Fibroblast of skin of right quadriceps (primary cell): ENCODE measurements around the gene CPVL.

Experiments
- DNase-seq: peaks from one replicate; pipeline ENCODE4 v3.0.0-alpha.2; 2013

Gene CPVL

DNA sequence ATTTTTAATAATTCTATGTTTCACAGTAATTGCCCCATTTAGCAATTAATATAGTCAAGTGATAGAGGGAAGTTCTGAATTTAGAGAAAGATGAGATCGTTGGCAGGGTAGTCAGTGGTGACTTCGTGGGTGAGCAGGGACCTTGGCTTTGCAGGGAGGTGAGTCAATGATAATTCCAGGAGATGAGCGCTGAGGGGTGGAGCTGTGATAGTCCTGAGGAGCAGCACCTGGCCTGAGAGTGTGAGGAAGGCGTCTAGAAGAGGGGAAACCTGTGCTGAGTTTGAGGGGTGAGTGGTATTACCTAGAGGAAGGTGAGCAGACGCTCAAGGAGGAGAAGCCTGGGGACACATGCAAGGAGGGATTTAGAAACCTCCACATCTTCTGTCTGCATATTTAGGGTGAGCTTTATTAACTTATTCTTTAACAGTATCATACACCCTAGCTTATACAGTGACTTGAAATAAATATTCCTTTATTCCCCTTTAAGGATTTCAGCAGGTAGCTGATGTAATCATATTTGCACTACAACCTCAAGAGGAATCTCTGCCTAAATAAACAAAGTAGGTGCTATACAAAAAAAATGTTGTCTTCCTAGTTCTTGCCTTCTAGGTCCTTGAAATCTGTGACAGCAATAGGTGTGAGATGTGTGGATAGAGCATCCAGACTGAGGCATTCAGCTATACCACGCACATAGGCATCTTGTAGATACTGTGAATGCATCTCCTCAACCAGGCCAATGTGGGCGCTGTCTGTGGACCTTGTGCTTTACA is 186.1 kb downstream of the CPVL start:
- no peak for DNase-seq

DNA sequence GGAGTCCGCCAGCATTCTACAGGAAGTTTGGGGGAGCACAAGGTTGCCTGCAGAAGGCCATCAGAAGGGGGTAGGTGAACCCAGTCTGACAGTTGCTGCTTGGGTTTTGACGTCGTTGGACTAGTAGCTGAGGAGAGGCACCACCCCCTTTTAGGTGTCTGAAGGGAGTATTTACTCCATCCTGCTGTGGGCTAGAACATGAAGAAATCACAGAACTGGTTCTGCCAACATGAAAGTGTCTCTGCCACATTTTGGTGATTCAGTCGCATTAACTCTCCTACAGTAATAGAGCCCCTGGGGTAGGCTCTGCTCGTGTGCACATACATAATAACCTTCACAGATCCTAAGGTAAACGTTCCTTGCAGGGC is 187.4 kb downstream of the CPVL start:
- no peak for DNase-seq

DNA sequence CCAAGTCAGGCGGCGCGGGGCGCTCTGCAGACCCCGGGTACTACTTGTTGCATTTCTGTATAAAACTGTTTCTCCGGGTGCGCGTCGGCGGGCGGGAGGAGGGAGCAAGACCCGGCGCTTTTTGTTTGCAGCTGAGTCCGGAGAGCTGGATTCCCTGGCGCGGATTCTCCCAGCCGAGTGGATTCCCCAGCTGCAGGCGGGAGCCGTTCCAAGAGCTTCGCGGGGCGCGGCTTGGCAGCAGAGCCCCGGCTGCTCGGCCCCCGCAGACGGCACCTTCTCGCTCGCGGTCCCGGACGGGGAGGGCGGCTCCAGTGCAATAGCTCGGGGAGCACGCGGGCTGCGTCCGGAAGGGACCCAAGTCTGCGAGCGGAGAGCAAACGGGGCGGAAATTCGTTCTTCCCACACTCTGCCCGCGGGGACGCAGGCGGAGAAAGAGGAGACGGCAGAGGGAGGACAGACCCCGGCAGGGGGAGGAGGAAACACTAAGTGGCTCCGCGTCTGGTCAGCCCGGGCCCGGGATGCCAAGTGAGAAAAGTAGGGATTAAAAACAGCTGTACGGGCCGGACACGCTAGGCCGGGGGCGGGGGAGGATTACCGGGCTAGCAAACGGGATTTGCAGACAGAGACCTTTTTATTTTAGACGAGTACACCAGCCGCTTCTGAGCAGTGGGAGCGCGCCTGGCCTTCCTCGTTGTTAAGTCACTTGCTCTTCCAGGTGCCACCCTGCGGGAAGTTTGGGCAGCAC is 187.9 kb downstream of the CPVL start, which contains the start of gene TRIL:
Gene TRIL (minus strand): TSS at position 96 of the 745 bp plus-strand sequence. CDS start 284 bp downstream, outside the sequence.
- peak; percentile 71 for DNase-seq

DNA sequence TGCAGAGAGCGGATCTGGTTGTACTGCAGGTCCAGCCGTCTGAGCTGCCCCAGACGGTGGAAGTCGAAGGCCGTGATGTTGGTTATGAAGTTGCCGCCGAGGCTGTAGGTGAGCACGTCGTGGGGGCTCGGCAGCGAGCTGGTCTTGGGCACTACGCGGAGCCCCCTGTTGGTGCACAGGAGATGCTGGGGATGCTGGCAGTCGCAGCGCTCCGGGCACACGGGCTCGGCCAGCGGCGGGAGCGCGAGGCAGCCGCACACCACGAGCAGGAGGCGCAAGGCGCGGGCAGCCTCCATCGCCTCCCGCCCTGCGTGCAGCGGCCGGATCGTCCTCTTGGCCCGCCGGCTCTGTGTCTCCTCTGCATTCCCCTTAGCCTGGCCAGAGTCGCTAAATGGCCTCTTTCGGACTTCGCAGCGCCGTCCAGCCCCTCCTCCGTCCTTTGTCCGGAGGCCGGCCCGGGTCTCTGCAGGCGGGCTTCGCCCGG is 188.5 kb downstream of the CPVL start:
- no peak for DNase-seq

DNA sequence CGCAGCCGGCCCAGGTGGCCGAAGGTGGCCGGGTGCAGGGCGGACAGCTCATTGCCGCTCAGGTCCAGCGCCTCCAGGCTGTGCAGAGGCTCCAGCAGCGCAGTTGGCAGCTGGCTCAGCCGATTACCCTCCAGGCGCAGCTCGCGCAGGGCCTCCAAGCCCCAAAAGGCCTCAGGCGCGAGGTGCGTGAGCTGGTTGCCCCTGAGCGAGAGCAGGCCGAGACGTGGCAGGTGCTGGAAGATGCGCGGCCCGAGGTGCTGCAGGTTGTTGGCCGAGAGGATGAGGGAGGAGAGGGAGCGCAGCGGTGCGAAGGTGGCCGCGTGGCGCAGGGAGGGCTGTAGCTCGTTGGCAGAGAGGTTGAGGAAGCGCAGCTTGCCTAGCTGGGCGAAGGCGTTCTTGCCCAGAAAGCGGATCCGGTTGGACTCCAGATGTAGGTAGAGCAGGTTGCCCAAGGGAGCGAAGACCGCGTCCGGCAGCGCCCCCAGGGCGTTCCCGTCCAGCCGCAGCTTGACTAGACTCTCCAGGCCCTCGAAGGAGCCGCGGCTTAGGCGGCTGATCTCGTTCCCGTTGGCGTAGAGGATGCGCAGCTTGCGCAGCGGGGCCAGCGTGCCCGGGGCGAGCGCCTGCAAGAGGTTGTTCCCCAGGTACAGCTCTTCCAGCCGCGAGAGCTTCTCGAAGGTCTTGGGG is 189.1 kb downstream of the CPVL start:
- DNase-seq = peak; percentile 20

DNA sequence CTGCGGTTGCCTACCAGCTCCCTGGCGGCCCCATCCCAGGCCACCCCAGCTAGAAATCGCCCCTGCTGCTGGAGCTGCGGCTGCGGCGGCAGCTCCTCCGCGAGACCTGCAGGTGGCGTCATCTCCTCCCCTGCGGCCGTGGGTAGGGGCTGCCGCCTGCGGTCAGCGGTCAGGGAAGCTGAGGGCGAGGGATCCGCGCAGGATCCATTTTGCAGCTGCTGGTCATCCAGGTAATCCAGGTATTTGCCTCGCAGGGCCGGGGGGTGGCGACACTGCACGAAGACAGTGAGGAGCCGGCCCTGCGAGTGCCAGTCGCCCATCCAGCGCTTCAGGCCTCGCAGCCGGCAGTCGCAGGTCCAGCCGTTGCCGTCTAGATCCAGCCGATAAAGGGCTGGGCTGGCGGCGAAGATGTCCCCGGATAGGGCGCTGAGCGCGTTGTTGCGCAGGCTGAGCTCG is 189.7 kb downstream of the CPVL start:
- peak; percentile 52 for DNase-seq

DNA sequence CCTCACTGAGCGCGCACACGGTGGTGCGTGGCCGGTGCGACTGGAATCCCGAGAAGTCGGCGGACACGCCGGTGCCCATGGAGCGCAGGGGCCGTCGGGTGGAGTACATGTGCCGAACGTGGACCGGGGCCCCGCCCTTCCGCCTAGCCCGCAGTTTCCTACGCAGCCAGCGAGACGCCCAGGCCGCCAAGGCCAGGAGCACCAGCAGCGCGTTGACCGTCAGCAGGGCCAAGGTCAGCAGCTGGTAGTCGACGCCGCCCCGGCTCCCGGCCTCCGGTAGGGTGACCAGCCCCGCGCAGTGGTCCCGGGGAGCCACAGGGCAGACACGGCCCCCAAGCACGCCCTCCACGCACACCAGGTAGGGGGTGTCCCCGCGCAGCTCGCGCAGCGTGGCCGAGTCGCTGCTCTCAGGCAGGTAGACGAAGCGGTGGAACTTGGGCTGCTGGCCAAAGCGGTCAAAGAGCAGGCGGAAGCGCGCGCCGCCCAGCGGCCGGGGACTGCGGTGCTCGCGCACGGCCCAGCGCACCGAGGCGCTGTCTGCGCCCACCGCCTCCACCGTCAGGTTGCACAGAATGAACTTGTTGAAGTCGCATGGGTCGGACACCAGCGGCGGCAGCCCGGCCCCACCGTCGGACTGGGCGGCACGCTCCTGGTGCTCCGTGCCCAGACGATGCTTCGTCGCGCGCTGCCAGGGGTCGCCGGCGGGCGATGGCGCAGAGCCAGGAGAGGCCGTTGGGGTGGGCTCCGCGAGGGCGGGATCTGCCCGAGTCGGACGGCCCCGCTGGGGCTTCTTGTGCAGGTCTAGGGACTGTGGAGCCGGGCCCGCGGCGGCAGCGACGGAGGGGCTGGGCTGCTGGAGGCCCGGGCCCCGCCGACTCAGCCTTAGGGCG is 190.4 kb downstream of the CPVL start:
- peak; percentile 49 for DNase-seq

DNA sequence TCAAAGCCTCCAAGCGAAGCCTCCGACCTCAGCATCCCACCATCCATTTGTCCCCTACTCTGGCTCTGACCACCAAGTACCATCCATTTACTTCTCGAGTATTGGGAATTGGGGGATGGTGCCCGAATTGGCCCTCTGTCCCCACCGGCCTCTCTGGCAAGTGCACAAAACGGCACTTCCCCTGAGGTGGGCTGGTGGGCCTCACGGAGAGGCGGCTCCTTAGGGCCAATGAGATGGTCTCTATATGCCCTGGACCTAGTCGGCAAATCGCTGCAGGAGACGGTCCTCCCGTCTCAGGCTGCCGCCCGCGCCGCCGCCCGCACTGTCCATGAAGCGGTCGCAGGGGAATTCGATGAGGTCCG is 191.0 kb downstream of the CPVL start:
- no peak for DNase-seq

DNA sequence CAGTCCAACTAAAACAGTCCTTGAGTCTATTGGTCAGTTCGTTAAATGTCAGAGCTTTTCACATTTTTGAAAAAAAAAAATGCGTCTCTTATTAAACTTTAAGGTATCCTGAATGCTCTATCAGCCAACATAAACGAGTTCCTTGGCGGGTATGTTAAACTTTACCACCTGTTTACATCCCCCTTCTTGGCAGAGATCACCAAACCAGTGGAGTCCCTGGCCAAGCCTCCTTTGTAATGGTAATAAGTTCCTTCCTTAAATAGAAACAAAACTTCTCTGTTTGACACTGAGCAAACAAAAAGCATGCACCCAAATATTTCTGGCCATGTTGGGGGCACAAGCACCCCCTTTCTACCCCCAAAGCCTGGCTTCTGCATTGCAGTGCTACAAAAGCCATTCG is 191.4 kb downstream of the CPVL start:
- DNase-seq = no peak

DNA sequence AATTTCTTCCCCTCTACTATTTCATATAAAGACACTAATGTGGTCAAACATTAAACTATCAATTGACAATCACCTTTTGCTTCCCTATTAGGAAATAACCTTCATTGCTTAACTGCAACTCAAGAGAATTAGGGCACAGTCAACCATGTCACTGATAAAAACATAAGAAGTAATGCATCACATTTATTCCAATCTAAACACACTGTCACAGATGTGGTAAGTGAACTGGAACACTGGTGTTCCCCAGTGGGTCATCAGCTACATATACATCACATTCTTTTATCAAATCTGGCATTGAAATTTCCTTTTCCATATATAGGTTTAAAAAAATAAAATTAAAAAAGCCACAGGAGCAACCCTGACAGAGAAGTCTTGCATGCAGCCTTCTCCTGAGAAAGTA is 191.9 kb downstream of the CPVL start:
- no peak for DNase-seq

DNA sequence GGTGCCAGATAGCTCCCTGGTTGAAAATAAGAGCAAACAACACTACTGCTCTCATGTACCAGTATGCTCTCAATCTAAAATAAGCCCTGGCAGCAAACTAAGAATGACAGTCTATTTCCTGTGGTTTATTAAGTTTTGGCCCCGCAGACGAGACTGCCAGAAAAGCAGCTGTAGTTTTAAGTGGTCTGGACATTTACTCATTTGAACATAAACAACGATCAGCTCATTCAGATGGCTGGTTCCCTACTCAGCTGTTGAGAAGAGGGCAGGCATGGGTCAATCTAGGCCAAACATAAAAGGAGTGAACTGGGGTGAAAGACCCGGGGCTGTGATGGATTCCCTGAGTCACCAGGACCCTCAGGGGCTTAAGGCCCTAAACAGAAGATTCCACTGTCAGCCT is 192.7 kb downstream of the CPVL start:
- peak; percentile 59 for DNase-seq
